Natural killer cell (primary cell): ENCODE data around the gene IST1. TPM values are rescaled to one million over a fixed set of nuclear protein-coding genes. Genes with fewer than 3 reads are reported as not detected.

Experiments used
- ATAC-seq, 3 donors: fragments of 150-1000 bp in 2 of 3; fragments of 200-7000 bp in 1 of 3; cut with Tn5 transposase; 1 replicate in 1 of 3; 2 replicates in 2 of 3; pipeline ENCODE4 v1.10.0; 2021; ENCODE audit warnings: mild to moderate bottlenecking in 2 of 3, moderate library complexity in 2 of 3
- DNase-seq, 2 donors: peaks; one replicate each; pipeline versions ENCODE4 v3.0.0 to v3.0.0-alpha.2; 2013 to 2021; ENCODE audit warnings: mixed read lengths in 1 of 2
- H3K27ac ChIP-seq: one replicate; pipeline ENCODE4 v1.5.1; 2013; ENCODE audit warnings: mild to moderate bottlenecking, low read length
- H3K27me3 ChIP-seq: one replicate; pipeline ENCODE4 v1.6.1; 2013; ENCODE audit warnings: low read length; ENCODE audit not compliant: control insufficient read depth, insufficient read depth
- H3K36me3 ChIP-seq: one replicate; pipeline ENCODE4 v1.6.1; 2013; ENCODE audit warnings: low read length; ENCODE audit not compliant: control insufficient read depth, insufficient read depth
- H3K4me1 ChIP-seq: one replicate; pipeline ENCODE4 v1.6.1; 2013; ENCODE audit warnings: low read length; ENCODE audit not compliant: control insufficient read depth, insufficient read depth
- H3K4me3 ChIP-seq: one replicate; pipeline ENCODE4 v1.5.1; 2013; ENCODE audit warnings: low read length
- H3K9me3 ChIP-seq: one replicate; pipeline ENCODE4 v1.6.1; 2013; ENCODE audit warnings: low read length; ENCODE audit not compliant: control insufficient read depth, insufficient read depth
- H3K27ac Mint-ChIP-seq, 2 donors: one replicate each; pipeline ENCODE4 v1.8.0; 2022; ENCODE audit warnings: mild to moderate bottlenecking in 2 of 2, mixed read lengths in 2 of 2, moderate library complexity in 1 of 2
- H3K27me3 Mint-ChIP-seq, 2 donors: one replicate each; pipeline ENCODE4 v1.8.0; 2022; ENCODE audit warnings: low read depth in 2 of 2, mixed read lengths in 2 of 2
- H3K36me3 Mint-ChIP-seq: one replicate; pipeline ENCODE4 v1.8.0; 2022; ENCODE audit warnings: mixed read lengths
- H3K4me1 Mint-ChIP-seq, 2 donors: one replicate each; pipeline ENCODE4 v1.8.0; 2022; ENCODE audit warnings: mixed read lengths in 2 of 2
- H3K4me3 Mint-ChIP-seq: one replicate; pipeline ENCODE4 v1.8.0; 2022; ENCODE audit warnings: mild to moderate bottlenecking, moderate library complexity, mixed read lengths
- H3K9me3 Mint-ChIP-seq, 2 donors: one replicate each; pipeline ENCODE4 v1.8.0; 2022; ENCODE audit warnings: mixed read lengths in 2 of 2
- CTCF ChIP-seq: fragments of 200-600 bp; IDR thresholded peaks from one replicate; pipeline ENCODE4 v1.8.0; 2022; ENCODE audit warnings: antibody characterized with exemption
- WGBS: methylation state at CpG from one replicate; pipeline ENCODE4 v1.1.7; 2013; ENCODE audit warnings: missing lambda C conversion rate; ENCODE audit not compliant: insufficient coverage; 5-methylcytosine and 5-hydroxymethylcytosine counted together
- intact Hi-C: fragments of 100-400 bp; cut with micrococcal nuclease; formaldehyde crosslinking; loops from one replicate; pipeline ENCODE4 v1.14.2; 2022
- total RNA-seq, 4 donors: library from RNA; stranded (reverse); fragments of 120-200 nt in 1 of 4; gene quantifications; one replicate each; pipeline versions ENCODE4 v1.2.3 to v1.2.4, GENCODE V29; 2013 to 2022

IST1 gene
- total RNA-seq, 3 donors from 2014 or later (not counting 1 experiment from before 2014, with no cell fraction given) = 363 to 391 (median 378) TPM

GRCh38 chr16:71885261-71885650 is 10.1 kb upstream of the IST1 start:
- no peak overlapping the region for H3K4me3 ChIP-seq
- peak overlapping the region; percentile 87 to 96 for H3K27ac Mint-ChIP-seq
- H3K27ac ChIP-seq = no peak overlapping the region

DNA sequence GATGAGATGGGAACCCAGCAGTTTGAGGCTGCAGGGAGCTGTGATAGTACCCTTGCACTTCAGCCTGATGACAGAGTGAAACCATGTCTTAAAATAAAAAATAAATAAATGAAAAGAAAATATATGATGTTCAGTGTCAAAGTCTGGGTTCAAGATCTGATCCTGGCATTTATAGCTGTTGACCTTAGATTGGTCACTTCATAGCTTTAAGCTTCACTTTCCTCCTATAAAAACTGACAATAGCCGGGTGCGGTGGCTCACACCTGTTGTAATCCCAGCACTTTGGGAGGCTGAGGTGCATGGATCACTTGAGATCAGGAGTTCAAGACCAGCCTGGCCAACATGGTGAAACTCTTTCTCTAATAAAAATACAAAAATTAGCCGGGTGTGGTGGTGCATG is 6.2 kb upstream of the IST1 start:
- ATAC-seq = no peak
- Mint-ChIP-seq H3K9me3 (no peaks in the 10 kb centered on the region), H3K27ac (no peak overlapping the region), H3K36me3 (no peaks in the 10 kb centered on the region), H3K4me1 (peaks cover 15 to 16% of the 10 kb centered on the region in 2 donors), H3K27me3 (no peaks in the 10 kb centered on the region), H3K4me3 (no peak overlapping the region)
- no peak for TF ChIP-seq CTCF
- Histone ChIP-seq H3K27ac (no peak overlapping the region), H3K4me3 (no peak overlapping the region), H3K9me3 (no peaks in the 10 kb centered on the region), H3K4me1 (peaks cover 15% of the 10 kb centered on the region), H3K36me3 (no peaks in the 10 kb centered on the region), H3K27me3 (no peaks in the 10 kb centered on the region)
- WGBS = 88% methylated on average over 3 of the region's 3 CpGs
- intact Hi-C loops = no loop called here
- no peak for DNase-seq

More at GRCh38 chr16:71885261-71885650, 10.1 kb upstream of the IST1 start:
- Mint-ChIP-seq H3K27me3 (no peaks in the 10 kb centered on the region), H3K36me3 (no peaks in the 10 kb centered on the region), H3K4me1 (peaks cover 38 to 39% of the 10 kb centered on the region in 2 donors), H3K4me3 (peak overlapping the region; percentile 93), H3K9me3 (no peaks in the 10 kb centered on the region)
- DNase-seq (no peak), ATAC-seq (no peak)
- no peak for TF ChIP-seq CTCF
- Histone ChIP-seq H3K36me3 (no peaks in the 10 kb centered on the region), H3K9me3 (no peaks in the 10 kb centered on the region), H3K27me3 (no peaks in the 10 kb centered on the region), H3K4me1 (peaks cover 34% of the 10 kb centered on the region)
- WGBS = 36% methylated on average over 4 of the region's 4 CpGs
- intact Hi-C loops = no loop called here

GRCh38 chr16:71893888-71894228 is 1.5 kb upstream of the IST1 start:
- Mint-ChIP-seq H3K36me3 (no peaks in the 10 kb centered on the region), H3K4me1 (peaks cover 23 to 32% of the 10 kb centered on the region in 2 donors), H3K27me3 (no peaks in the 10 kb centered on the region), H3K9me3 (no peaks in the 10 kb centered on the region), H3K4me3 (peak overlapping the region; percentile 96), H3K27ac (peak overlapping the region; percentile 95 to 98)
- 38% methylated on average over 7 of the region's 7 CpGs for WGBS
- DNase-seq = no peak
- no peaks in the 10 kb centered on the region for H3K9me3 ChIP-seq
- H3K27me3 ChIP-seq = no peaks in the 10 kb centered on the region
- H3K27ac ChIP-seq = peak overlapping the region; percentile 87
- peak overlapping the region; percentile 68 for H3K4me3 ChIP-seq
- H3K4me1 ChIP-seq = peaks cover 32% of the 10 kb centered on the region
- H3K36me3 ChIP-seq = no peaks in the 10 kb centered on the region
- ATAC-seq = no peak
- TF ChIP-seq CTCF = no peak
- intact Hi-C loops = no loop called here

GRCh38 chr16:71894229-71894920 is 956 bp upstream of the IST1 start:
- no peaks in the 10 kb centered on the region for H3K9me3 Mint-ChIP-seq
- H3K27me3 Mint-ChIP-seq = no peaks in the 10 kb centered on the region
- H3K36me3 Mint-ChIP-seq = no peaks in the 10 kb centered on the region
- WGBS = under 1% methylated on average over 31 of the region's 31 CpGs
- DNase-seq = peak; percentile 28 to 72
- H3K4me3 ChIP-seq = peak overlapping the region; percentile 68
- intact Hi-C loops = no loop called here
- H3K27ac ChIP-seq = peak overlapping the region; percentile 87
- peaks cover 32% of the 10 kb centered on the region for H3K4me1 ChIP-seq
- H3K4me3 Mint-ChIP-seq = peak overlapping the region; percentile 96
- H3K4me1 Mint-ChIP-seq = peaks cover 23 to 32% of the 10 kb centered on the region in 2 donors
- H3K36me3 ChIP-seq = no peaks in the 10 kb centered on the region
- no peak for TF ChIP-seq CTCF
- ATAC-seq = peak in 2 of 3 donors; percentile 1 to 6
- H3K27me3 ChIP-seq = no peaks in the 10 kb centered on the region
- no peaks in the 10 kb centered on the region for H3K9me3 ChIP-seq
- H3K27ac Mint-ChIP-seq = peak overlapping the region; percentile 95 to 98
